ENCODE results near the gene PRKAR1B. TPM values are rescaled to one million over a fixed set of nuclear protein-coding genes. Genes with fewer than 3 reads are reported as not detected.

The PRKAR1B gene
- total and polyA plus RNA-seq, 10 of the 15 experiments (the other 5 are each of a cell fraction or from before 2014, with no cell fraction given) = 1.4 to 45.6 (median 19.3) TPM

GRCh38 chr7:568031-568951 lies 158.8 kb downstream of the PRKAR1B start:
- no peaks in the 10 kb centered on the region; the same call in 1 of the 3 replicates for H3K9me3 ChIP-seq (replicated peaks; ENCODE audit: control insufficient read depth, insufficient read depth, low read length)
- H3K36me3 ChIP-seq (ENCODE audit: control insufficient read depth in 2 of 2, insufficient read depth in 2 of 2, low read length in 1 of 2) = no peaks in the 10 kb centered on the region
- intact Hi-C loops (cut with micrococcal nuclease; ENCODE audit: unreplicated experiment) = no loop called here
- no peaks in the 10 kb centered on the region for H4K20me1 ChIP-seq (ENCODE audit: control insufficient read depth, insufficient read depth)
- 96% methylated on average over 21 of the region's 33 CpGs for WGBS (ENCODE audit: insufficient coverage, insufficient replicate concordance, low lambda C conversion rate, missing lambda C conversion rate)
- ATAC-seq (no peak), DNase-seq (ENCODE audit: low read depth, low spot score) (no peak), FAIRE-seq (no peak)
- no peak overlapping the region for H2AFZ ChIP-seq (ENCODE audit: control insufficient read depth, low read depth, low read length)
- no peak overlapping the region for H3K4me3 ChIP-seq
- in situ Hi-C loops (cut with MboI) = no loop called here
- SMC1A ChIA-PET (ENCODE audit: uncharacterized antibody, unreplicated experiment) = no interaction called here
- CTCF ChIA-PET = no interaction called here
- RAD21 ChIA-PET (ENCODE audit: unreplicated experiment) = no interaction called here
- no peak overlapping the region for H3K4me2 ChIP-seq (ENCODE audit: control insufficient read depth, insufficient read depth)
- no peaks in the 10 kb centered on the region for H3K27me3 ChIP-seq (replicated peaks in 1 of 2; ENCODE audit: control insufficient read depth in 2 of 2, insufficient read depth in 2 of 2, low read length in 1 of 2)
- POLR2A ChIA-PET = interaction anchor here (0.5 kb wide), 1 partner anchor 226 kb away, joined by 4 read pairs; no protein-coding TSS in a partner anchor
- no TSS peak for BruUV-seq (replicated peaks)
- H3K4me1 ChIP-seq (ENCODE audit: control insufficient read depth, insufficient read depth, low read length) = no peaks in the 10 kb centered on the region
- no peaks in the 10 kb centered on the region for H3K79me2 ChIP-seq (ENCODE audit: control insufficient read depth, insufficient read depth, low read length)
- H3K27ac ChIP-seq (ENCODE audit: control insufficient read depth, insufficient read depth) = no peak overlapping the region
- no peak overlapping the region for H3K9ac ChIP-seq (ENCODE audit: control insufficient read depth, insufficient read depth, low read length)
- no peak for TF ChIP-seq RFX5 (IDR thresholded peaks at IDR 0.05; ENCODE audit: low read depth, low read length)
- no peak for TF ChIP-seq POU2F2 (IDR thresholded peaks at IDR 0.05; ENCODE audit: borderline replicate concordance, low read depth, low read length)
- TF ChIP-seq MLLT1 (IDR thresholded peaks at IDR 0.05) = no peak
- TF ChIP-seq CBX3 (IDR thresholded peaks at IDR 0.05; ENCODE audit: borderline replicate concordance, low read depth) = no peak
- TF ChIP-seq RCOR1 (conservative IDR thresholded peaks at IDR 0.05; ENCODE audit: low read depth, low read length) = no peak
- no peak for TF ChIP-seq NFYB (IDR thresholded peaks at IDR 0.05; ENCODE audit: insufficient read depth, low read depth, low read length)
- TF ChIP-seq NRF1 (conservative IDR thresholded peaks at IDR 0.05; ENCODE audit: low read depth, low read length) = no peak
- no peak for TF ChIP-seq EP300 (IDR thresholded peaks at IDR 0.05; ENCODE audit: borderline replicate concordance in 1 of 2, control insufficient read depth in 1 of 2, low read depth in 2 of 2, low read length in 2 of 2)
- no peak for TF ChIP-seq IKZF1 (conservative IDR thresholded peaks at IDR 0.05)
- no peak for TF ChIP-seq SMC3 (IDR thresholded peaks at IDR 0.05; ENCODE audit: borderline replicate concordance, low read length)
- TF ChIP-seq BCLAF1 (IDR thresholded peaks at IDR 0.05) = no peak
- no peak for TF ChIP-seq YY1 (IDR thresholded peaks at IDR 0.05; ENCODE audit: low read depth, low read length)
- TF ChIP-seq ZNF384 (IDR thresholded peaks at IDR 0.05; ENCODE audit: borderline replicate concordance, low read depth, low read length) = no peak
- TF ChIP-seq CEBPZ (IDR thresholded peaks at IDR 0.05; ENCODE audit: low read depth, low read length) = no peak
- TF ChIP-seq CREM (IDR thresholded peaks at IDR 0.05; ENCODE audit: low read depth) = no peak
- TF ChIP-seq SPI1 (IDR thresholded peaks at IDR 0.05; ENCODE audit: borderline replicate concordance, insufficient read depth, low read depth, low read length) = no peak

Measured in GM12878 (cell line).